ENCODE data around the gene INPP5D.

Gene INPP5D

GRCh38 chr2:233081731-233082221 is 21.6 kb downstream of the INPP5D start:
- H3K27me3 ChIP-seq (replicated peaks; ENCODE audit: control insufficient read depth, insufficient read depth, low read length, poor library complexity, severe bottlenecking): no peaks in the 10 kb centered on the region
- H3K27ac ChIP-seq (ENCODE audit: insufficient read depth, low read length, poor library complexity, severe bottlenecking): peak overlapping the region; percentile 72
- H3K4me3 ChIP-seq (ENCODE audit: insufficient read depth, low read depth, low read length, poor library complexity, severe bottlenecking): no peak overlapping the region
- H3K36me3 ChIP-seq (ENCODE audit: control insufficient read depth, insufficient read depth, low read length): peaks cover 3% of the 10 kb centered on the region
- peaks cover 75% of the 10 kb centered on the region for H3K4me1 ChIP-seq (ENCODE audit: control insufficient read depth, insufficient read depth, low read length, poor library complexity, severe bottlenecking)
- DNase-seq: no peak
- H3K9me3 ChIP-seq (ENCODE audit: control insufficient read depth, low read length): no peaks in the 10 kb centered on the region

- H3K27me3 ChIP-seq (replicated peaks; ENCODE audit: control insufficient read depth, insufficient read depth, low read length, poor library complexity, severe bottlenecking): no peaks in the 10 kb centered on the region
- peaks cover 69% of the 10 kb centered on the region for H3K4me1 ChIP-seq (ENCODE audit: control insufficient read depth, insufficient read depth, low read length, poor library complexity, severe bottlenecking)
- peak overlapping the region; percentile 27 for H3K4me3 ChIP-seq (ENCODE audit: insufficient read depth, low read depth, low read length, poor library complexity, severe bottlenecking)
- H3K9me3 ChIP-seq (ENCODE audit: control insufficient read depth, low read length): no peaks in the 10 kb centered on the region
- H3K36me3 ChIP-seq (ENCODE audit: control insufficient read depth, insufficient read depth, low read length): peaks cover 3% of the 10 kb centered on the region
- no peak for DNase-seq
- peak overlapping the region; percentile 72 for H3K27ac ChIP-seq (ENCODE audit: insufficient read depth, low read length, poor library complexity, severe bottlenecking)
Observed at GRCh38 chr2:233082222-233082930, 22.2 kb downstream of the INPP5D start.

- Histone ChIP-seq H3K4me1 (ENCODE audit: control insufficient read depth, insufficient read depth, low read length, poor library complexity, severe bottlenecking) (peaks cover 69% of the 10 kb centered on the region), H3K27me3 (replicated peaks; ENCODE audit: control insufficient read depth, insufficient read depth, low read length, poor library complexity, severe bottlenecking) (no peaks in the 10 kb centered on the region), H3K4me3 (ENCODE audit: insufficient read depth, low read depth, low read length, poor library complexity, severe bottlenecking) (peak overlapping the region; percentile 27), H3K36me3 (ENCODE audit: control insufficient read depth, insufficient read depth, low read length) (peaks cover 6% of the 10 kb centered on the region), H3K9me3 (ENCODE audit: control insufficient read depth, low read length) (no peaks in the 10 kb centered on the region), H3K27ac (ENCODE audit: insufficient read depth, low read length, poor library complexity, severe bottlenecking) (peak overlapping the region; percentile 72)
- no peak for DNase-seq
Observed at GRCh38 chr2:233082931-233083755, 23.0 kb downstream of the INPP5D start.

- Histone ChIP-seq H3K36me3 (ENCODE audit: control insufficient read depth, insufficient read depth, low read length) (peaks cover 12% of the 10 kb centered on the region), H3K9me3 (ENCODE audit: control insufficient read depth, low read length) (no peaks in the 10 kb centered on the region), H3K27ac (ENCODE audit: insufficient read depth, low read length, poor library complexity, severe bottlenecking) (peak overlapping the region; percentile 72), H3K4me1 (ENCODE audit: control insufficient read depth, insufficient read depth, low read length, poor library complexity, severe bottlenecking) (peaks cover 70% of the 10 kb centered on the region), H3K27me3 (replicated peaks; ENCODE audit: control insufficient read depth, insufficient read depth, low read length, poor library complexity, severe bottlenecking) (no peaks in the 10 kb centered on the region), H3K4me3 (ENCODE audit: insufficient read depth, low read depth, low read length, poor library complexity, severe bottlenecking) (peak overlapping the region; percentile 27)
- DNase-seq: no peak
Observed at GRCh38 chr2:233083782-233084181, 23.6 kb downstream of the INPP5D start.

GRCh38 chr2:233084488-233084887 is 24.3 kb downstream of the INPP5D start:
- Histone ChIP-seq H3K4me1 (ENCODE audit: control insufficient read depth, insufficient read depth, low read length, poor library complexity, severe bottlenecking) (peaks cover 63% of the 10 kb centered on the region), H3K4me3 (ENCODE audit: insufficient read depth, low read depth, low read length, poor library complexity, severe bottlenecking) (peak overlapping the region; percentile 4), H3K27ac (ENCODE audit: insufficient read depth, low read length, poor library complexity, severe bottlenecking) (peak overlapping the region; percentile 72), H3K36me3 (ENCODE audit: control insufficient read depth, insufficient read depth, low read length) (peaks cover 19% of the 10 kb centered on the region), H3K9me3 (ENCODE audit: control insufficient read depth, low read length) (no peaks in the 10 kb centered on the region), H3K27me3 (replicated peaks; ENCODE audit: control insufficient read depth, insufficient read depth, low read length, poor library complexity, severe bottlenecking) (no peaks in the 10 kb centered on the region)
- peak; percentile 31 to 50 (median 34) for DNase-seq

- DNase-seq: no peak
- peaks cover 55% of the 10 kb centered on the region for H3K4me1 ChIP-seq (ENCODE audit: control insufficient read depth, insufficient read depth, low read length, poor library complexity, severe bottlenecking)
- no peaks in the 10 kb centered on the region for H3K9me3 ChIP-seq (ENCODE audit: control insufficient read depth, low read length)
- H3K27me3 ChIP-seq (replicated peaks; ENCODE audit: control insufficient read depth, insufficient read depth, low read length, poor library complexity, severe bottlenecking): no peaks in the 10 kb centered on the region
- peak overlapping the region; percentile 72 for H3K27ac ChIP-seq (ENCODE audit: insufficient read depth, low read length, poor library complexity, severe bottlenecking)
- H3K4me3 ChIP-seq (ENCODE audit: insufficient read depth, low read depth, low read length, poor library complexity, severe bottlenecking): no peak overlapping the region
- peaks cover 26% of the 10 kb centered on the region for H3K36me3 ChIP-seq (ENCODE audit: control insufficient read depth, insufficient read depth, low read length)
Observed at GRCh38 chr2:233085037-233085838, 25.1 kb downstream of the INPP5D start.

- H3K4me1 ChIP-seq (ENCODE audit: control insufficient read depth, insufficient read depth, low read length, poor library complexity, severe bottlenecking): peaks cover 50% of the 10 kb centered on the region
- H3K4me3 ChIP-seq (ENCODE audit: insufficient read depth, low read depth, low read length, poor library complexity, severe bottlenecking): no peak overlapping the region
- peaks cover 28% of the 10 kb centered on the region for H3K36me3 ChIP-seq (ENCODE audit: control insufficient read depth, insufficient read depth, low read length)
- no peaks in the 10 kb centered on the region for H3K27me3 ChIP-seq (replicated peaks; ENCODE audit: control insufficient read depth, insufficient read depth, low read length, poor library complexity, severe bottlenecking)
- no peak for DNase-seq
- no peaks in the 10 kb centered on the region for H3K9me3 ChIP-seq (ENCODE audit: control insufficient read depth, low read length)
- H3K27ac ChIP-seq (ENCODE audit: insufficient read depth, low read length, poor library complexity, severe bottlenecking): peak overlapping the region; percentile 35
Observed at GRCh38 chr2:233085839-233086150, 25.7 kb downstream of the INPP5D start.

GRCh38 chr2:233087713-233088112 is 27.6 kb downstream of the INPP5D start:
- DNase-seq: no peak
- Histone ChIP-seq H3K36me3 (ENCODE audit: control insufficient read depth, insufficient read depth, low read length) (peaks cover 30% of the 10 kb centered on the region), H3K9me3 (ENCODE audit: control insufficient read depth, low read length) (no peaks in the 10 kb centered on the region), H3K4me1 (ENCODE audit: control insufficient read depth, insufficient read depth, low read length, poor library complexity, severe bottlenecking) (peaks cover 31% of the 10 kb centered on the region), H3K27ac (ENCODE audit: insufficient read depth, low read length, poor library complexity, severe bottlenecking) (no peak overlapping the region), H3K4me3 (ENCODE audit: insufficient read depth, low read depth, low read length, poor library complexity, severe bottlenecking) (no peak overlapping the region), H3K27me3 (replicated peaks; ENCODE audit: control insufficient read depth, insufficient read depth, low read length, poor library complexity, severe bottlenecking) (no peaks in the 10 kb centered on the region)

GRCh38 chr2:233088972-233089345 is 28.8 kb downstream of the INPP5D start:
- DNase-seq: no peak
- H3K9me3 ChIP-seq (ENCODE audit: control insufficient read depth, low read length): no peaks in the 10 kb centered on the region
- peaks cover 19% of the 10 kb centered on the region for H3K4me1 ChIP-seq (ENCODE audit: control insufficient read depth, insufficient read depth, low read length, poor library complexity, severe bottlenecking)
- no peak overlapping the region for H3K27ac ChIP-seq (ENCODE audit: insufficient read depth, low read length, poor library complexity, severe bottlenecking)
- H3K36me3 ChIP-seq (ENCODE audit: control insufficient read depth, insufficient read depth, low read length): peaks cover 34% of the 10 kb centered on the region
- H3K27me3 ChIP-seq (replicated peaks; ENCODE audit: control insufficient read depth, insufficient read depth, low read length, poor library complexity, severe bottlenecking): no peaks in the 10 kb centered on the region
- H3K4me3 ChIP-seq (ENCODE audit: insufficient read depth, low read depth, low read length, poor library complexity, severe bottlenecking): no peak overlapping the region

All from effector memory CD4-positive, alpha-beta T cell (primary cell).